Large intestine (tissue), 12 donors: ENCODE results near the gene LMCD1. TPM values are rescaled to one million over a fixed set of nuclear protein-coding genes. Genes with fewer than 3 reads are reported as not detected.

ENCODE experiments used
- DNase-seq, 2 donors: peaks; one replicate each; pipeline versions ENCODE4 v3.0.0 to v3.0.0-alpha.2; 2013
- H3K27ac ChIP-seq: one replicate; pipeline ENCODE4 v1.5.1; 2013; ENCODE audit warnings: low read length
- H3K27me3 ChIP-seq: 2 replicates; pipeline ENCODE4 v1.6.1; 2013; ENCODE audit warnings: low read length; ENCODE audit not compliant: control insufficient read depth, insufficient read depth
- H3K36me3 ChIP-seq: 2 replicates; pipeline ENCODE4 v1.6.1; 2013; ENCODE audit warnings: low read length; ENCODE audit not compliant: control insufficient read depth, insufficient read depth
- H3K4me1 ChIP-seq: one replicate; pipeline ENCODE4 v1.6.1; 2013; ENCODE audit warnings: low read length; ENCODE audit not compliant: control insufficient read depth, insufficient read depth
- H3K4me3 ChIP-seq: one replicate; pipeline ENCODE4 v1.5.1; 2013; ENCODE audit warnings: low read length
- H3K9me3 ChIP-seq: one replicate; pipeline ENCODE4 v1.6.1; 2013; ENCODE audit warnings: mild to moderate bottlenecking, low read depth, low read length, moderate library complexity; ENCODE audit not compliant: control insufficient read depth
- WGBS: methylation state at CpG from one replicate; pipeline ENCODE4 v1.1.5; 2013; ENCODE audit warnings: low lambda C conversion rate; ENCODE audit not compliant: insufficient coverage; 5-methylcytosine and 5-hydroxymethylcytosine counted together
- long read RNA-seq, 11 donors: transcript quantifications; one replicate each; lab custom pipeline, GENCODE V29; 2026
- polyA plus RNA-seq: library from polyadenylated mRNA; unstranded; fragments of 120-200 nt; gene quantifications from one replicate; pipeline ENCODE4 v1.2.1, GENCODE V29; 2013

Gene LMCD1, protein sequence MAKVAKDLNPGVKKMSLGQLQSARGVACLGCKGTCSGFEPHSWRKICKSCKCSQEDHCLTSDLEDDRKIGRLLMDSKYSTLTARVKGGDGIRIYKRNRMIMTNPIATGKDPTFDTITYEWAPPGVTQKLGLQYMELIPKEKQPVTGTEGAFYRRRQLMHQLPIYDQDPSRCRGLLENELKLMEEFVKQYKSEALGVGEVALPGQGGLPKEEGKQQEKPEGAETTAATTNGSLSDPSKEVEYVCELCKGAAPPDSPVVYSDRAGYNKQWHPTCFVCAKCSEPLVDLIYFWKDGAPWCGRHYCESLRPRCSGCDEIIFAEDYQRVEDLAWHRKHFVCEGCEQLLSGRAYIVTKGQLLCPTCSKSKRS
- polyA plus RNA-seq: 14.4 TPM
- long read RNA-seq, donor 1: 0 reads
- long read RNA-seq, donor 2, full-length matches to known transcripts: 5 of 5 reads
- long read RNA-seq, donor 2, partial matches to known transcripts: 0 of 5 reads
- long read RNA-seq, donor 2, other reads (novel, unspliced or antisense): 0 of 5 reads
- long read RNA-seq, donor 3: 0 reads
- long read RNA-seq, donor 4: 0 reads
- long read RNA-seq, donor 5, full-length matches to known transcripts: 3 of 3 reads
- long read RNA-seq, donor 5, partial matches to known transcripts: 0 of 3 reads
- long read RNA-seq, donor 5, other reads (novel, unspliced or antisense): 0 of 3 reads
- long read RNA-seq, donor 6, full-length matches to known transcripts: 2 of 2 reads
- long read RNA-seq, donor 6, partial matches to known transcripts: 0 of 2 reads
- long read RNA-seq, donor 6, other reads (novel, unspliced or antisense): 0 of 2 reads
- long read RNA-seq, donor 7, full-length matches to known transcripts: 3 of 3 reads
- long read RNA-seq, donor 7, partial matches to known transcripts: 0 of 3 reads
- long read RNA-seq, donor 7, other reads (novel, unspliced or antisense): 0 of 3 reads
- long read RNA-seq, donor 8, full-length matches to known transcripts: 4 of 4 reads
- long read RNA-seq, donor 8, partial matches to known transcripts: 0 of 4 reads
- long read RNA-seq, donor 8, other reads (novel, unspliced or antisense): 0 of 4 reads
- long read RNA-seq, donor 9, full-length matches to known transcripts: 3 of 3 reads
- long read RNA-seq, donor 9, partial matches to known transcripts: 0 of 3 reads
- long read RNA-seq, donor 9, other reads (novel, unspliced or antisense): 0 of 3 reads
- long read RNA-seq, donor 10, full-length matches to known transcripts: 3 of 3 reads
- long read RNA-seq, donor 10, partial matches to known transcripts: 0 of 3 reads
- long read RNA-seq, donor 10, other reads (novel, unspliced or antisense): 0 of 3 reads
- long read RNA-seq, donor 11, full-length matches to known transcripts: 5 of 5 reads
- long read RNA-seq, donor 11, partial matches to known transcripts: 0 of 5 reads
- long read RNA-seq, donor 11, other reads (novel, unspliced or antisense): 0 of 5 reads

DNA sequence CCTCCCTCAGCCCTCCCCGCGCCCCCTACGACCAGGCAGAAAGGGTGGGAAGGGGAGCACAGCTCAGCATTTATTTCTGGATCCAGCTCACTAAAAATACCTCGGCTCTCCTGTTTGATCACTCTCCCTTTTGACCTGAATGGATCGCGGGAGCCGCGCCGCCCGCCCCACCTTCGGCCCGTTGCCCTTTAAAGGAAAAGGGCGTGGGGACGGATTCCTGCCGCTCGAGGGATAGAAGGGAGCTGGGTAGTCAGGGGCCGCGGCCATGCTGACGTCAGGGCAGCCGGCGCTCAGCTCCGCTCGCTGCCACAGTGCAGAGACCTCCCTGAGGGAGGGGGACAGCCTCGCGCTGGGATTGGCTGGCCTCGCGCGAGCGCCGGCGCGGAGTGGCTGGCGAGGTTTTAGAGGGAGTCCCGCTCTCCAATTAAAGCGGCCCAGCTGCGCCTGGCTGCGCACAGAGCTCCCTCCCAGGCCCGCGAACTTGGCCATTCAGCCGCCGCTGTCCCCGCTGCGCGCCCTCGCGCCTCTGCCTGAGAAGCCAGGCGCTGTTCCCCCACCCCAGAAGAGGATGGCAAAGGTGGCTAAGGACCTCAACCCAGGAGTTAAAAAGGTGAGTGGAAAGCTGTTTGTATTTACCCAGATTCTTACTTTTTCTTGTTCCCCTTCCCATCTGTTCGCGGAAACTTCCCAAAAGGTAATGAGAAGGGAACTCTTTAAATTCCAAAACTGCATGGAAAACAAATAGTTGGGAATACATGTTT, at the start of gene LMCD1:
LMCD1 (plus strand) TSS at position 453 of the 761 bp plus-strand sequence; CDS start at position 569, 116 bp downstream.
- no CpG with 5 or more reads among the region's 49 CpGs for WGBS
- H3K4me1 ChIP-seq: peaks cover 18% of the 10 kb centered on the region

DNA sequence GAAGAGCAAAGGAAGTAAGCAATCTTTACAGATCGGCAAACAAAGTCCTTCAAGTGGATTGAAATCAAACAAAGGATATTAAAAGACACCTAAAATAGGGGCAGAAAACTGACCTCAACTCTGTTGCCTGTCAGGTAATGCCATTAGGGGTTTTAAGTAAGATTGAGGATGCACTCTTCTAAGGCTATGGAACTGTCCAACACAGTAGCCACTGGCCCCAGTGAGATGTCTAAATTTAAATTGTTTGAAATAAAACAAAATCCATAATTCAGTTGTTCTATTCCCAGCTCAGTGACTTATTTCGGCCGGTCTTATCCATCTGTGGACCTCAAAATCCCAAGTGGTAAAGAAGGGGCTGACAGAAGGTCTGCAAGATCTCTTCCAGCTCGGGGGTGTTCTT, 49.5 kb upstream of the LMCD1 start:
- H3K27ac ChIP-seq: no peak overlapping the region

More for the DNA sequence above, at the start of gene LMCD1:
- Histone ChIP-seq H3K4me3 (peak within 1 kb of the TSS; percentile 61), H3K9me3 (no peaks in the 10 kb centered on the region), H3K27me3 (no peaks in the 10 kb centered on the region), H3K36me3 (no peaks in the 10 kb centered on the region), H3K27ac (peak within 1 kb of the TSS; percentile 75)
- DNase-seq: peak; percentile 91 to 96

DNA sequence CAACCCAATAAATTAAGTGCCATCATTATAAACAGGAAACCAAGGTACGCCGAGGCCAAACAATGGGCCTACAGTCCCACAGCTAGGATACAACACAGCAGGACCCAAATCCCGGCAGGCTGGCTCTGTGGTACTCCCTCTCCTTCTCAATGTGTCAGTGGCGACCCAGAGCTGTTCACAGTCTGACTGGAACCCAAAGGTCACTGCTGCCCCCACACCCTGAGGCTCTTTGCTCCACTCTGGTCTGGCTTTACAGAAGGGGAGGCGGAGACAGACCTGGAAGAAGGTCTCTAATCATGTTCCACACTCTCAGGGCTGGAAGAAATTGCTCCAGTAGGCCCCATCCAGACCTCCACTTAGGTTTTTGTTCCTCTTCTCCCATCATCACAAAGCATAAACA, 48.5 kb upstream of the LMCD1 start:
- H3K36me3 ChIP-seq: no peaks in the 10 kb centered on the region
- no peak overlapping the region for H3K4me3 ChIP-seq
- H3K27me3 ChIP-seq: no peaks in the 10 kb centered on the region
- no CpG with 5 or more reads among the region's 5 CpGs for WGBS
- DNase-seq: no peak
- no peak overlapping the region for H3K27ac ChIP-seq
- H3K4me1 ChIP-seq: no peaks in the 10 kb centered on the region
- no peaks in the 10 kb centered on the region for H3K9me3 ChIP-seq

More for the DNA sequence above, 49.5 kb upstream of the LMCD1 start:
- no peaks in the 10 kb centered on the region for H3K36me3 ChIP-seq
- no peak overlapping the region for H3K4me3 ChIP-seq
- 80% methylated on average over 1 of the region's 4 CpGs for WGBS
- DNase-seq: no peak
- no peaks in the 10 kb centered on the region for H3K27me3 ChIP-seq
- no peaks in the 10 kb centered on the region for H3K4me1 ChIP-seq
- H3K9me3 ChIP-seq: no peaks in the 10 kb centered on the region

DNA sequence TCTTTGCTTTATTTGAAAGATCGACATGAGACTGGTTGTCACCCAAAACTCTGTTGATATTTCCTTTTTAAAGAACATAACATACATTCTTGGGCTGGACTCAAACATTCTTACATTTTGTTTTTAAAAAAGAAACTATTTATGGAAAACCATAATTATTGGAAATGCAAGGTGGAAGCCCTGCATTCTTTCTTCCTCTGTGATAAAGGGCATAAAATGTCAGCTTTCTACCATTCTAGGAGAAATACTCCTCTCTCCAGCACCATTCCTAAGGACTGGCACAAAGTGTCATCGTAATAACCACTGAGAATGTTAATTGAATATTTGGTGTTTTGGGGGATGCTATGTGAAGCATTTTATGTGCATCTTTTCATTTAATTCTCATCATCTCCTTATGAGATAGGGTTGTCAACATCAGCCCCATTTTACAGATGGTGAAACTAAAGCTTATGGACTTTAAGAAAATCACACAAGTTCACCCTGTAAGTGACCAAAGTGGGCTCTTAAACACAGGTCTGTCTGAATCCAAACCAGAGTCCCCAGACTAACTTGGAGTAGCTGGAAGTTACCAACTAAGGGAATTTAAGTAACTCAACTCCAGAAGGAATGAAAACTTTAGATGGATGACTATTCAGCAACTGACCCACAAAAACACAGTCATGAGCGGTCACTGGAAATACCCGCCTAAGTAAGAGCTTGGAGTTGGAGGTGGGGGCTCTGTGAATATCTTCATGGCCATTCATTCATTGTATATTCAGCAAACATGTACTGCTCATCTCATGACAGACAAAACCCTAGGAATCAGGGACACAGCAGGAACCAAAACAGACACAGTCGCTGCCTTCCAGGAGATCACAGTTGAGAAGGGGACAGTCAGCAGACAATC, 45.9 kb upstream of the LMCD1 start:
- Histone ChIP-seq H3K36me3 (no peaks in the 10 kb centered on the region), H3K27me3 (no peaks in the 10 kb centered on the region), H3K27ac (no peak overlapping the region), H3K4me1 (no peaks in the 10 kb centered on the region), H3K4me3 (no peak overlapping the region), H3K9me3 (no peaks in the 10 kb centered on the region)
- DNase-seq: no peak
- 83% methylated on average over 1 of the region's 5 CpGs for WGBS

DNA sequence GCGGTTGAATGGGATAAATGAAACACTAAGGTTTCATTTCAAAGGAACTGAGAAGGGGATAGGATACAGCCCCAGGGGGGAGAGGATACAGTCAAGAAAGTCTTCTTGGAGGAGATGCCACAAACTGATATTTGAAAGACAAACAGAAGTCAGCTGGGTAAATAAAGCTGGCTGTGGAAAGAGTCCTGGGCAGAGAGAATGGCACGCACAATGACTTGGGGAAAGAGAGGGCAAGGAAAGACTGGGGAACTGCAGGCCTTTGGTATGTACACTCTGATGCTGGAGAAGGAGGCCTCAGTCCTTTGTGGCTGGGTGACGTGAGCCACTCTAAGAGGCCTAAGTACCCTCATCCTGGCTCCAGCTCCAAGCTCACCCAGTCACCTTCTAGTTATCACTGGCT, 45.2 kb upstream of the LMCD1 start:
- no peak for DNase-seq
- Histone ChIP-seq H3K4me3 (no peak overlapping the region), H3K27me3 (no peaks in the 10 kb centered on the region), H3K36me3 (no peaks in the 10 kb centered on the region), H3K9me3 (no peaks in the 10 kb centered on the region), H3K27ac (no peak overlapping the region), H3K4me1 (no peaks in the 10 kb centered on the region)
- WGBS: no CpG with 5 or more reads among the region's 3 CpGs

DNA sequence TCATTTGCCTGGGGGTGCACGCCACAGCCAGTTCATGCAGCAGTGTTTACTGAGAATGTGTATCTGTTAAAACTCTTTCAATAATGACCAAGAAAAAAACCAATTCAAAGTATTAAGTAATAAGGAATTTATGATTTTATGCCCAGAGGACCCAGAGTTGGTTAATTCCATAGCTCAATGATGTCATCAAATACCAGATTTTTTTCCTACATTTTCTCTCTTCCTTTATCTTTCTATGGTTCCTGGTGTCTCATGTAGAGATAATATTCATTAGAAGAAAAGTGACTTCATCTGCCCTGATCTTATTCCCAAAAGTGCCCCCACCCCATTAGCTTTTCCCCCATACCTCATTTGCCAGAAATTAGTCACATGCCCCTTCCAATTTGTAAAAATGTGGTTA, 44.6 kb upstream of the LMCD1 start:
- Histone ChIP-seq H3K36me3 (no peaks in the 10 kb centered on the region), H3K27ac (no peak overlapping the region), H3K4me1 (no peaks in the 10 kb centered on the region), H3K27me3 (no peaks in the 10 kb centered on the region), H3K9me3 (no peaks in the 10 kb centered on the region), H3K4me3 (no peak overlapping the region)
- DNase-seq: no peak
- WGBS: no CpG with 5 or more reads among the region's 1 CpG

DNA sequence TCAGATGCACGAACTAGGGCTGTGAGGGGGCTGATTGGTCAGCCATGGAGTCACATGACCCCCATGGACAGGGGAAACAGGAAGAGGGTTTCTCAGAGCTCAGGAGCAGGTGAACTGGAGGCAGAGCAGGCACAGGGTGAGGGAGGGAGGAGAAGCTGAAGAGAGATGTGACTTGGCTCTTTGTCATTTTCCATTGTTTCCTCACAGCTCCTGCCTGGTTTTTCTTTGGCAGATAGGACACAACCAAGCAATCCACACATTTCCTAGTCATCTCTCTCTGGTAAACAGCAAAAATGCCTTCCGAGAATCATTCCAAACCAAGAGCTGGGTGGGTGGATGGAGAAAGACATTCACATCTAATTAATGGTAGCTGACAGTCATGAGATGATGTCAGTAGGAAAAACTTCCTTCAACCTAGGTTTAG, 43.4 kb upstream of the LMCD1 start:
- Histone ChIP-seq H3K36me3 (no peaks in the 10 kb centered on the region), H3K4me1 (no peaks in the 10 kb centered on the region), H3K27me3 (no peaks in the 10 kb centered on the region), H3K27ac (no peak overlapping the region), H3K9me3 (no peaks in the 10 kb centered on the region), H3K4me3 (no peak overlapping the region)
- no peak for DNase-seq
- no CpG with 5 or more reads among the region's 2 CpGs for WGBS

DNA sequence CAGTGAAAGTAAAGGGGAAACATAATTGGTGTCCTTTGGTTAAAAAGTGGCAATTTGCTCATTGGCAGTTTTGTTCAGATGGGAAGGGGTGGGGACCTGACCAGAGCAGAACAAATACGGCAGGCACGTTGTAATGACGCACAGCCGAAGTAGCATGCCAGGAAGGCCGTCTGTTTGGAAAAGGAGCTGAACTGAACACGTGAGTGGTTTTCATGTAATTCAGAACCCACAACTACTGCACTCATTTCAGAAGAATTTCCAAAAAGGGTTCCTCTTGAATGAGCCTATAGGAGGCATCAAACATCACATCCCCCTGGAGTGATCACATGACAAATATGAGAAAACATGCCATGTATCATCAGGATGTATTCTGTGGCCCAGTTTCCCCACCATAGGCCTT, 42.9 kb upstream of the LMCD1 start:
- Histone ChIP-seq H3K4me1 (no peaks in the 10 kb centered on the region), H3K9me3 (no peaks in the 10 kb centered on the region), H3K27ac (no peak overlapping the region), H3K27me3 (no peaks in the 10 kb centered on the region), H3K36me3 (no peaks in the 10 kb centered on the region), H3K4me3 (no peak overlapping the region)
- no peak for DNase-seq
- no CpG with 5 or more reads among the region's 6 CpGs for WGBS
